GM18519 (cell line): ENCODE data around the gene EOMES.

Experiments
- ATAC-seq: cut with Tn5 transposase; IDR thresholded peaks from one replicate; pipeline ENCODE4 v1.9.1; 2021; ENCODE audit warnings: mild to moderate bottlenecking, moderate library complexity; ENCODE audit not compliant: unreplicated experiment, low FRiP score

EOMES gene

GRCh38 chr3:27685474-27685873 is 36.6 kb downstream of the EOMES start:
- no peak for ATAC-seq

DNA sequence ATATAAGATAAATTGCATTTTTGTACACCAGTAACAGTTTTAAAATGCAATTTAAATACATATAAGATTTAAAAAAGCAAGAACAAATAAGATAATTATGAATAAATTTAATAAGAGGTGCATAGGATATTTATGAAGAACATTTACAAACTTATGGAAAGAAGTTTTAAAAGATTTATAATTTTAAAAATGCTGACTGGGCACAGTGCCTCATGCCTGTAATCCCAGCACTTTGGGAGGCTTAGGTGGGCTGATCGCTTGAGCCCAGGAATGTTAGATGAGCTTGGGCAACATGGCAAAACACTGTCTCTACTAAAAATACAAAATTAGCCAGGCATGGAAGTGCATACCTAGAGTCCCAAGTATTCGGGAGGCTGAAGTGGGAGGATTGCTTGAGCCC is 37.8 kb downstream of the EOMES start:
- no peak for ATAC-seq

DNA sequence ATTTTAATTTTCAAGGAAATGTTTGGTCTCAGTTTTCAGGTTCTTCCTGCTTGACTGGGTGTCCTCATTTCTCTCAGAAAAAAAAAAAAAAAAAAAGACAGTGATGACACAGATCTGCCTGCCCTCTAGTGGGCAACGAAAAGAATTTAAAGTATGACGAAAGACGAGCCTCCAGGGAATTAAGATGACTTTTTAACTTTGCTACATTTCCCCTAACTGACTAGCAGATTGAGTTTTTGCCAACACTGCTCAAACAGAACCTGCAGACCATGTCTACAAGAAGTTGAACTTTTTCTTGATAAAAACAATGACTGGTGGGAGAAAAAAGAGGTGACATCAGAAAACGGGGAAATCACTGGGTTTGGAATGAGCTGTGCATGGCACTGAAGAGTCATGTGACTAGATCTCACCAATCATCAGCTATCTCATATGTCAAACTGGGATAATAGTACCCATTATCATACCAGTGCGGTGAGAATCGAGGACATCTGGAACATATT is 40.8 kb downstream of the EOMES start:
- peak; percentile 45 for ATAC-seq

GRCh38 chr3:27680517-27681246 is 41.4 kb downstream of the EOMES start:
- ATAC-seq, result no peak

- no peak for ATAC-seq
Observed at GRCh38 chr3:27679691-27680090, 42.4 kb downstream of the EOMES start.

GRCh38 chr3:27678234-27678633 is 43.9 kb downstream of the EOMES start:
- ATAC-seq, result no peak

- no peak for ATAC-seq
Observed at GRCh38 chr3:27677565-27677964, 44.6 kb downstream of the EOMES start.

DNA sequence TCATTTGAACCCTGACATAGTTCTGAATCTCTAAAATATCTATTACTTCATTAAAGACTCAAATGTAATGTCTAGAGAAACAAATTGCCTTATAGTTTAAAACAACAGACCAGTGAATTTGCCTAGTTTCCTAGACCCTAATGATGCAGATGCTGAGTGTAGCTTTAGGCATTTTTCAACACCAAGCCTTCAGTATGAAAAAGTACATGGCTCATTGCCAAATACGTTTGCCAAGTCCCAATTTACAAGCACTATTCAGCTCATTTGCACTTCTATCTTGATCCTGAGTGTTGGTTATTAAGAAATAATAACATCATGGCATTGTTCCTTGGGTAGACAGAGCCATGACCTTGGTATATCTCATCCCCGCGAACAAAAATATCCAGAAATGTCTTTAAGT is 46.8 kb downstream of the EOMES start:
- ATAC-seq, result no peak

DNA sequence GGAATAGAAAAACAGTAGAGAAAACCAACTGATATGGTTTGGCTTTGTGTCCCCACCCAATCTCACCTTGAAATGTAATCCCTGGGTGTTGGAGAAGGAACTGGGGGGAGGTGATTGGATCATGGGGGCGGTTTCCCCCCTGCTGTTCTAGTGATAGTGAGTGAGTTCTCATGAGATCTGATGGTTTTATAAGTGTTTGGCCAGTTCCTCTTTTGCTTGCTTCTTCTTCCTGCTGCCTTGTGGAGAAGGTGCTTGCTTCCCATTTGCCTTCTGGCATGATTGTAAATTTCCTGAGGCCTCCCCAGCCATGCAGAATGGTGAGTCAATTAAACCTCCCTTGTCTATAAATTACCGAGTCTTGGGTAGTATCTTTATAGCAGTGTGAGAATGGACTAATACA is 48.4 kb downstream of the EOMES start:
- no peak for ATAC-seq

GRCh38 chr3:27671101-27671500 is 51.0 kb downstream of the EOMES start:
- ATAC-seq, result no peak

DNA sequence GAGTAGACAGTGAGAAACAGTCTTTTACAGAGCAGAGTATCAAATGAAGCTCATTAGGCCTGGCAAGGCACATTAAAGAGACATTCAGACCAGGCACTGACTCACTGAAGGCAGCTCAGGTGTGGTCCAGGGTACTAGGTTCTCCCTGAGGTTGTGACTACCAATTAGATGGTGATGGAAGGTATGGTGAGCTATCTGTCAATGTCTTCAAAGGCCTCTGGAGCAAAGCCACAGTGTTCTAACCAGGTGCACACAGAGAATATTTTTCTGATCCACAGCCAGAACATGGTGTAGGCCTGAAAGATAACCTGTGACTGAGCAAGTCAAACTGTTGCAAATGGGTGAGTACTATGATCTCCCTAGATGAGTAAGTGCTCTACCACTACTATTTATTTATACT is 51.5 kb downstream of the EOMES start:
- ATAC-seq, result no peak

DNA sequence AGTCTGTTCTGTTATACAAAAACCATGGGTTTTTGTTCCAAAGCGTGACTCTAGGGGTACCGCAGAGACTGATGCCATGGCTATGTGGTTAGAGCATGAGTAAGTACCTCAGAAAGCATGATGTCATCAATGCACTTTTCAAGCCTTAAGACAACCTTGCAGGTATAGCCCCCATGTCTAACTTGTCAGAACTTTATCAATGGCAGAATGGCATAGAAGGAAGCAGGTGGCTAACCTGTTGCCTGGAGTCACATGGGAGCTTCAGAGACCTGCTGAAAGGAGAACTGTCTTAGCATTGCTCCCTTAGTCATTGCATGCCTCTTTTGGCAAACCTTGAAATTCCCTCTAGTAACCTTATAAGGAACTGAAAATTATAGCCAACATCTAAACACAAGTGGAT is 52.5 kb downstream of the EOMES start:
- ATAC-seq, result peak; percentile 66

DNA sequence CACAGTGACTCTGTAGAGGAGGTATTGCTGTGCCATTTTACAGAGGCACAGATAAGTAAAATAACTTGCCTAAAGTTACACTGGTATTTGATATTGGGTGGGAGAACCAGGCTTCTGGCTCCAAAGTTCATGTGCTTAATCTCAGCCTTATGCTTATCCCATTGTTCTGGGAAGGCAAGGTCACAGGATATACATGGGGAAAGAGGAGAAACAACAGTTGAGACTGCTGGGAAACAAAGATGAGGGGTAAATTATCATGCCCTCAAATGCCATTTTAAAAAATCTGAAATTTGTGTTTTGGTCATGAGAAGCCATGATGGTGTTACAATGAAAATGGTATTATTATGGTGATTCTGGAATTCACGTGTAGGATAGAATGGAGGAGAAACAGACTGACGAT is 54.4 kb downstream of the EOMES start:
- no peak for ATAC-seq

- no peak for ATAC-seq
Observed at GRCh38 chr3:27666708-27667107, 55.4 kb downstream of the EOMES start.

DNA sequence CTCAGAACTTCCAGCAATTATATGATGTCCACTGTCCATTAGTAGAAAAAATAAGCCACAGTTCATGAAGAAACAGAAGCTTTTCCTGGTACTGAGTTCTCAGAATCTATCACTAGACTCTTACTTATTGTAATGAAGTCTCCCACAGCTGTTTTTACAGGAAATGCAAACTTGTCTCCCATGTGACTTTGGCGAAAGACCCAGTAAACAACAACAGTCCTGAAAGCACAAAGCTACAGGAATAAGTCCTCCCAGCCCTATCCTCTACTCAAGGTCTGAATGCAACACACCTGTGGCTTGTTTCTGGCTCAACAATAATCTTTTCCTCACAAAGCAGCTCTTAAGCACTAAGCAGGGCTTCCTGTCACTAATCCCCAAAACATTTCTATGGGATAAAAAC is 55.9 kb downstream of the EOMES start:
- ATAC-seq, result no peak
